SU-DHL-6 (cell line): ENCODE data around the gene DPF1.
"Not testable (repeated sequence)": the region's sequence is repeated elsewhere in the genome, so short reads cannot be mapped to it uniquely, and the experiment has no call there.

Experiments
- H2AFZ ChIP-seq: fragments of 200-600 bp; sonication (generic); 2 replicates; pipeline ENCODE4 v1.6.1; 2014; ENCODE audit warnings: low read depth, mild to moderate bottlenecking, moderate library complexity, mixed read lengths, antibody characterized with exemption, low read length; ENCODE audit not compliant: severe bottlenecking
- H3F3A ChIP-seq: fragments of 200-600 bp; shearing (Covaris generic); 2 replicates; pipeline ENCODE4 v1.6.0; 2016; ENCODE audit warnings: antibody characterized with exemption, mild to moderate bottlenecking; ENCODE audit not compliant: insufficient read depth
- H3K27ac ChIP-seq: fragments of 200-600 bp; sonication (generic); 2 replicates; pipeline ENCODE4 v1.5.1; 2016; ENCODE audit warnings: low read depth, mild to moderate bottlenecking, low read length, moderate library complexity, mixed read lengths
- H3K27me3 ChIP-seq: fragments of 200-600 bp; sonication (generic), shearing (Covaris generic); 2 replicates; pipeline ENCODE4 v1.6.0; 2014; ENCODE audit warnings: mild to moderate bottlenecking, low read length
- H3K36me3 ChIP-seq: fragments of 200-600 bp; sonication (generic); 2 replicates; pipeline ENCODE4 v1.6.1; 2014; ENCODE audit warnings: mild to moderate bottlenecking, low read length, mixed read lengths
- H3K4me2 ChIP-seq: fragments of 300-600, 200-600 bp; shearing (Covaris generic), sonication (generic); 2 replicates; pipeline ENCODE4 v1.6.0; 2014; ENCODE audit warnings: low read length, low read depth, mild to moderate bottlenecking; ENCODE audit not compliant: poor library complexity, severe bottlenecking
- H3K4me3 ChIP-seq: fragments of 200-600 bp; sonication (generic); 2 replicates; pipeline ENCODE4 v1.5.1; 2014; ENCODE audit warnings: antibody characterized with exemption, low read length, mild to moderate bottlenecking, mixed read lengths; ENCODE audit not compliant: insufficient read depth, poor library complexity, severe bottlenecking
- H3K79me2 ChIP-seq: fragments of 200-600 bp; sonication (generic); 2 replicates; pipeline ENCODE4 v1.6.1; 2014; ENCODE audit warnings: mild to moderate bottlenecking, low read length, moderate library complexity; ENCODE audit not compliant: insufficient read depth
- H3K9ac ChIP-seq: fragments of 200-600 bp; sonication (generic); 2 replicates; pipeline ENCODE4 v1.7.0; 2014; ENCODE audit warnings: mild to moderate bottlenecking, low read length
- H3K9me2 ChIP-seq: fragments of 200-600 bp; sonication (generic); replicated peaks from 2 replicates; pipeline ENCODE4 v1.6.1; 2014; ENCODE audit warnings: low read length; ENCODE audit not compliant: insufficient read depth
- H3K9me3 ChIP-seq: fragments of 200-600 bp; sonication (generic); 2 replicates; pipeline ENCODE4 v1.6.1; 2014; ENCODE audit warnings: low read length, mixed read lengths; ENCODE audit not compliant: insufficient read depth
- H4K20me1 ChIP-seq: fragments of 200-600 bp; sonication (generic); 2 replicates; pipeline ENCODE4 v1.6.1; 2014; ENCODE audit warnings: low read depth, mild to moderate bottlenecking, antibody characterized with exemption, low read length, moderate library complexity, mixed read lengths
- EZH2phosphoT487 ChIP-seq: fragments of 200-600 bp; sonication (generic), shearing (Covaris generic); conservative IDR thresholded peaks from 2 replicates; pipeline ENCODE4 v1.6.1; 2018; ENCODE audit warnings: mild to moderate bottlenecking, antibody characterized with exemption, low read length, moderate library complexity, mixed read lengths
- TF ChIP-seq, protein P1 (sequence below): fragments of 200-600 bp; sonication (generic); IDR thresholded peaks from one replicate; pipeline ENCODE4 v1.5.1; 2017; ENCODE audit warnings: antibody characterized with exemption, mild to moderate bottlenecking, low read length, moderate library complexity; ENCODE audit not compliant: insufficient read depth, poor library complexity, severe bottlenecking

DPF1 gene

DNA sequence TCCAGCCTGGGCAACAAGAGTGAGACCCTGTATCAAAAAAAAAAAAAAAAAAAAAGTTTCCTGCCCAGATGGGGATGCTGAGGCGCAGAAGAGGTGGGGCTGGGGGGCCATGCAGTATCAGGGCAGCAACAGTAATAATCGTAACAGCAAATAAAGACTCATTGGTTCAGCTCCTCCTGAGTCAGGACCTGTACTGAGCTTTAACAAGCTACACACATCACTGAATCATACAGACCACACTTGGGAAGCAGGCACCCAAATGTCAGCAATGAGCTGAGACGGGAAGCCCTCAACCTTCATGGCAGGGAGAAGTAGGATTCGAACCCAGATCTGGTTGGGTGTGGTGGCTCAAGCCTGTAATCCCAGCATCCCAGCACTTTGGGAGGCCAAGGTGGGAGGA lies 10.6 kb upstream of the DPF1 start:
- H3K4me2 ChIP-seq, result no peak overlapping the region
- H2AFZ ChIP-seq, result no peak overlapping the region
- H3K4me3 ChIP-seq, result no peak overlapping the region
- H3K79me2 ChIP-seq, result no peaks in the 10 kb centered on the region
- no peaks in the 10 kb centered on the region for H3K36me3 ChIP-seq
- no peaks in the 10 kb centered on the region for H3K9me3 ChIP-seq
- no peaks in the 10 kb centered on the region for H4K20me1 ChIP-seq
- no peak overlapping the region for H3K9ac ChIP-seq
- no peaks in the 10 kb centered on the region for H3K27me3 ChIP-seq
- 0 out of 2 replicates have a peak, but pooled peaks cover 7% of the 10 kb centered on the region for H3F3A ChIP-seq
- TF ChIP-seq, protein P1, sequence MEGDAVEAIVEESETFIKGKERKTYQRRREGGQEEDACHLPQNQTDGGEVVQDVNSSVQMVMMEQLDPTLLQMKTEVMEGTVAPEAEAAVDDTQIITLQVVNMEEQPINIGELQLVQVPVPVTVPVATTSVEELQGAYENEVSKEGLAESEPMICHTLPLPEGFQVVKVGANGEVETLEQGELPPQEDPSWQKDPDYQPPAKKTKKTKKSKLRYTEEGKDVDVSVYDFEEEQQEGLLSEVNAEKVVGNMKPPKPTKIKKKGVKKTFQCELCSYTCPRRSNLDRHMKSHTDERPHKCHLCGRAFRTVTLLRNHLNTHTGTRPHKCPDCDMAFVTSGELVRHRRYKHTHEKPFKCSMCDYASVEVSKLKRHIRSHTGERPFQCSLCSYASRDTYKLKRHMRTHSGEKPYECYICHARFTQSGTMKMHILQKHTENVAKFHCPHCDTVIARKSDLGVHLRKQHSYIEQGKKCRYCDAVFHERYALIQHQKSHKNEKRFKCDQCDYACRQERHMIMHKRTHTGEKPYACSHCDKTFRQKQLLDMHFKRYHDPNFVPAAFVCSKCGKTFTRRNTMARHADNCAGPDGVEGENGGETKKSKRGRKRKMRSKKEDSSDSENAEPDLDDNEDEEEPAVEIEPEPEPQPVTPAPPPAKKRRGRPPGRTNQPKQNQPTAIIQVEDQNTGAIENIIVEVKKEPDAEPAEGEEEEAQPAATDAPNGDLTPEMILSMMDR, result no peak
- no peak for TF ChIP-seq EZH2phosphoT487
- no peak overlapping the region for H3K27ac ChIP-seq
- H3K9me2 ChIP-seq, result no peaks in the 10 kb centered on the region

DNA sequence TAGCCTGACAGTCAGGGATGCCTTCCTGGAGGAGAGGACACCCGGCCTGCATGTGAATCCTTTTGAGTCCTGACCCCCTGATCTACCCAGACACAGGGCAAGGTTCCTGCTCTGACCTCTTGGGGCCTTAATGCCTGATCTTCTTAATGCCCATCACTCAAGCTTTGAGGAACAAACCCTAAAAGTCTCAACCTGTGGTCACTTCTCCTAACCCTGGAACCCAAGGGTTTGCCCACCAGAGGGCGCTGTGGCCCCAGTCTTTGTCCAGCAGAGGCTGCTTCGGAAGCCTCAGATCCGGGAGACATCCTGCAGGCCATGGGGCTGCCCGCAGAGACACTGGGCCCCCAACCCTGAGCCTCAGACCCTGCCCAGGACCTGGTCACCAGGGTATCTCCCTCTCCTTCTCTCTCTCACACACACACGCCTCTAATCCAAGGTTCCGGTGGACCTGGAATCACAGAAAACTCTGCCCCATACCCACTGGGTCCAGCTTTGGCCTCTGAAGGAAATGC lies 9.8 kb upstream of the DPF1 start:
- Histone ChIP-seq H3K27me3 (no peaks in the 10 kb centered on the region), H4K20me1 (no peaks in the 10 kb centered on the region), H3F3A (0 out of 2 replicates have a peak, but pooled peaks cover 7% of the 10 kb centered on the region), H3K4me2 (no peak overlapping the region), H3K9me2 (no peaks in the 10 kb centered on the region), H3K36me3 (no peaks in the 10 kb centered on the region), H3K4me3 (no peak overlapping the region), H3K9me3 (no peaks in the 10 kb centered on the region), H2AFZ (no peak overlapping the region), H3K27ac (no peak overlapping the region), H3K9ac (no peak overlapping the region), H3K79me2 (no peaks in the 10 kb centered on the region)
- TF ChIP-seq, protein P1, result peak; percentile 66
- no peak for TF ChIP-seq EZH2phosphoT487

DNA sequence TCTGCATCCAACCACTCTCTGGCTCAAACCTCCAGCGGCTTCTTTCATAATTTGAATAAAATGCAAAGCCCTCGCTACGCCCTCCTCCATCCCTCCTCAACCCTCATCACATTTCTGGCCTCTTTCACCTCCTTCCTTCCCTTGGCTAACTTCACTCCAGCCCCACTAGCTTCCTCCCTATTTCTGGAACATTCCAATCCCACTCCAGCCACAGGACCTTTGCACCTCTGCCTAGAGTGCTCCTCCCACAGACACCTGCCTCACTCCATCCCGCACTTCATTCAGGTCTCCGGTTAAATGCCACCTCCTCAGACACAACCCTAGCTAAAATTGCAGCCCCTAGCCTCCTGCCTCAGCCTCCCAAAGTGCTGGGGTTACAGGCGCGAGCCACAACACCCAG lies 7.9 kb upstream of the DPF1 start:
- Histone ChIP-seq H3K36me3 (no peaks in the 10 kb centered on the region), H2AFZ (no peak overlapping the region), H3K4me2 (no peak overlapping the region), H3K9me3 (no peaks in the 10 kb centered on the region), H3F3A (0 out of 2 replicates have a peak, but pooled peaks cover 10% of the 10 kb centered on the region), H3K79me2 (no peaks in the 10 kb centered on the region), H4K20me1 (no peaks in the 10 kb centered on the region), H3K9me2 (no peaks in the 10 kb centered on the region), H3K27ac (no peak overlapping the region), H3K9ac (no peak overlapping the region), H3K27me3 (no peaks in the 10 kb centered on the region; the same call in 1 of the 2 replicates), H3K4me3 (no peak overlapping the region)
- TF ChIP-seq, protein P1, result no peak
- TF ChIP-seq EZH2phosphoT487, result no peak

DNA sequence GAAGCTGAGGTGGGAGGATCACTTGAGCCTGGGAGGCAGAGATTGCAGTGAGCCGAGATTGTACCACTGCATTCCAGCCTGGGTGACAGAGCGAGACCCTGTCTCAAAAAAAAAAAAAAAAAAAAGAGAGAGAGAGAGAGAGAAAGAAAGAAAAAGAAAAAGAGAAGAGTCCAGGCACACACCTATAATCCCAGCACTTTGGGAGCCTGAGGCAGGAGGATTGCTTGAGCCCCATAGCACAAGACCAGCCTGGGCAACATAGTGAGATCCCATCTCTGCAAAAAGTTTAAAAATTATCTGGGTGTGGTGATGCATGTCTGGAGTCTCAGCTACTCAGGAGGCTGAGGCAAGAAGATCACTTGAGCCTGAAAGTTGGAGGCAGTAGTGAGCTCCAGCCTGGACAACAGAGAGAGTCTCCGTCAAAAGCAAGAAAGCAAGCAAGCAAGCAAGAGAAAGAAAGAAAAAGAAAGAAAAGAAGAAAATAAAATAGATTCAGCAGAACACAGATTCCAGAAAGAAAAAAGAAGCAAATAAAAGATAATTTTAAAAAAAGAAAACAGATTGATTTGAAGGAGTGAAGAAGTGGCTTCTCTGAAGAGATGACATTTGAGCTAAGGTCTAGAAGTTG lies 6.6 kb upstream of the DPF1 start:
- H3K79me2 ChIP-seq, H4K20me1 ChIP-seq, H2AFZ ChIP-seq, H3K27ac ChIP-seq, H3K9me3 ChIP-seq, H3K4me3 ChIP-seq, H3K4me2 ChIP-seq, H3K9ac ChIP-seq, H3K36me3 ChIP-seq, H3K9me2 ChIP-seq, H3K27me3 ChIP-seq, H3F3A ChIP-seq: not testable (repeated sequence)
